HG03571 (cell line): ENCODE measurements around the gene TBC1D24.
"Not testable (repeated sequence)": the region's sequence is repeated elsewhere in the genome, so short reads cannot be mapped to it uniquely, and the experiment has no call there.

Experiments used
- ATAC-seq: cut with Tn5 transposase; IDR thresholded peaks from one replicate; pipeline ENCODE4 v1.9.1; 2021; ENCODE audit not compliant: unreplicated experiment

TBC1D24 gene

DNA sequence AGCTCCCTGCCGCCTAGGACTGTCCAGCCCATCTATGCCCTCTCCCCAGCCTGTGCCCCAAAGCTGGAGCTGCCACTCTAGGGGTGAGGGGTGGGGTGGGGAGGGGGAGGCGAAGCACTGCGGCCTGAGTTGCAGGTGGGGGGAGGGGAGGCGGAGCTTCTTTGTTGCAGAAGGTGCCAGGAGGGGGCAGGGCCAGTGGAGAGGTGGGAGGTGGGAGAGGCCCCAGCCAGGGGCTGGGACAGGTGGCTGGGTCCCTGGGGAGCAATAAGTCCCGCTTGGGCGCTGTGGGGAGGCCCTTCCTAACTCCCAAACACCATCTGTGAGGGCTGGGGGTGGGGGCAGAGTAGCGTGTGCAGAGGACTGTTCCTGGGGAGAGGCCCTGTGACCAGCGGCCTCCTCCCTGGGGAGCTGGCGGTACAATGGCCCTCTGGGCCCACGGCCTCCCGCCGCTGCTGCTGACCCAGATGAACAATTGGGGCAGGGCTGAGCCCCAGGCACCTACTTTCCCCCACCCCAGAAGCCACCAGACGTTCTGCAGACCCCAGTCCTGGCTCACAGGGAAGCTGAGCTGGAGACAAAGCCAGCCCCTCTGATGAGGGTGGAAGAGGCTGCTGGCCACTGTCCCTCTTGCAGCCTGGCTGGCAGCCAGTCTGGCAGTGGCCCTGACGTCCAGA is 6.1 kb upstream of the TBC1D24 start:
- ATAC-seq: no peak

DNA sequence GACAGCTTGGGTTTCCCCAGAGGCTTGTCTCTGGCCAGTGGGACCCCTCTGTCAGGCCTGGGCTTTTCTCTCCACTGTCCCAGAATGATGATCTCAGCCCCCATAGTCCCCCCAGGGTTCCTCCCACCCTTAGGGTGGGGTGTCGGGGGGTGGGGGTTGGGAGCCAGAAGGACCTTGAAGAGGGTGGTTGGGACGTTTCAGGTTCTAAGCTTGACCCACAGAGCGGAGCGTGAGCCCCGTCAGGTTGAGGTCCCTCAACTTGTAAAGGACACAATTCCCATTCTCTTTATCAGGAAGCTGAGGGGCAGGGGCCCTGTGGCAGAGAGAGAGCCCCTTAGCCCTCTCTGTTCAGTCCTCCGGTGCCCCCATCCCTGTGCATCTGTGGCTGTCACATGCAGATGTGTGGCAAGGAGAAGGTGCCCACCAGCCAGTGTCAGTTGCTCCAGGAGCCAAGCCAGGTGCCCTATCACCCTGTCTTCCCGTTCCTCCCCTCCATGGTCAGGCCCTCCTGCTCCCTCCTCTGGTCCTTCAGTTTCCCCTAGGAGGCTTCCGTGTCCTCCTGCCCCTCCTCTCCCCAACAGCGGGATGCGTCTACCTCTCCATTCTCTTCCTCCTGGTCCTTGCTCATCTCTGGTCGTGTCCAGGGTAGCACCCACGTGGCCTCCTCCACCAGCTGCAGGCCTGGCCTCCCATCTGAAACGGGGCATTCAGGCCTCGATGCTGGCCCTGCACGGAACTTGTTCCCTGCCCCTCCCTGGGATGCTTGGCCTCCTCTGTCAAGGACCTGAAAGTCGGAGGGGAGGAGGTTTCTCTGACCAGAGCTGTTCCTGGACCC is 5.3 kb upstream of the TBC1D24 start:
- no peak for ATAC-seq

DNA sequence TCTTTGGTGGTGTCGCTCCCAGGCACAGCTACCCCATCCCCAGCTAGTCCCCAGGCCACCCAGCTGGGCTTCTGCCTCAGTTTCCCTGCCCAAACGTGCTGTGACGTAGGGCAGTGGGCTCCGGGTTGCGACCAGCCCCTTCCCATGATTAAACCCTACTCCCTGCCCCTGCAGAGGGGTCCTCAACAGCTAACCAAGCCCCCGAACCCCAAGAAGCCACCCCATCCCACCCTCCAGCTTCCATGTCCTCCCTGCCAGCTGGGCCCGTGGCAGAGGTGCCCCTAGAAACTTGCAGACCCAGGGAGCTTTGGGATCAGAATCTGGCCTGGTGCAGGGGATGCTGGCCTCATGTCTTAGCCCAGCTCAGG is 4.7 kb upstream of the TBC1D24 start:
- no peak for ATAC-seq

DNA sequence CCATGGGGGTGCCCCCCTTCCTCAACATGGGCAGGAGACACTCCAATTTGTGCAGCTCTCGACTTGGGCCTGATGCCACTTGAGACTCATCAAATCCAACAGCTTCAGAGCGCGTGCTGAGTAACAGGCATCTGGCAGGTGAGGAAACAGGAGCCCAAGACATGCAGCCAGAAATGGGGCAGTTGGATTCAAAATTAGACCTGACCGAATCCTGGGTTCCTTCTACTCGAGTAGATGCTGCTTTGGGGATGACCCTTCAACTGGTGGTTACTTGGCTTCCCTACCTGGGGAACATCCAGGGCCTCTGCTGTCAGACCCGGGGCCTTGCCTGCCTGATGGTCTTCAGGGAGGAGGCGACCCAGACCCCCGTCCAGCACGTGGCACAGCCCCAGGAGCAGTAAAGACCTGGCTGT is 4.3 kb upstream of the TBC1D24 start:
- ATAC-seq: no peak

DNA sequence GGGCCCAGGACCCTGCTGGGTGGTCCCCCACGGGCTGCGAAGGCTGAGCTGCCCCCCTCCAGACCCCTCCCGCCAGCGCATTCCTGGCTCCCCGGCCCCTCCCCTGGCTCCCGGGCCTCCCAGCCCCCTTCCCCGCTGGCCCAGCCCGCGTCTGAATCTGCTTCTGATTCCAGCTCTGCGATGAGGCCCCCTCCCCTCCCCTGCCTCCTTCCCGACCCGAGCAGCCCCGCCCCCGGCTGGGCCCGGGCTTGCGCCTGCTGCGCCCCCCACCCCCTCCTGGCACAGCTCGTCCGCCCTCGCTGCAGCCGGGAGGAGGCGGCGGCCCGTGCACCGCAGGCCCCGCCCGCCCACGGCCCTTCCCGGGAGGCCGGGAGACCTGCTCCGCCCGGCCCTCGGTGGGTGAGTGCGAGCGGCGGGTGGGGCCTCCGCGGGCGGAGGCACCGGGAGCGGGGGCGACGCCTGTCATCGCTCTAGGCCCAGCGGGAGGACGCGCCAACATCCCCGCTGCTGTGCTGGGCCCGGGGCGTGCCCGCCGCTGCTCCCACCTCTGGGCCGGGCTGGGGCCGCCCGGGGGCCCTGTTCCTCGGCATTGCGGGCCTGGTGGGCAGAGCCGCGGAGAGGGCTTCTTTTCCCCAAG is 3.8 kb upstream of the TBC1D24 start, which contains the start of gene NTN3:
Gene NTN3 (plus strand): TSS at position 282 of the 637 bp plus-strand sequence. CDS start 405 bp downstream, outside the sequence.
- ATAC-seq: no peak

DNA sequence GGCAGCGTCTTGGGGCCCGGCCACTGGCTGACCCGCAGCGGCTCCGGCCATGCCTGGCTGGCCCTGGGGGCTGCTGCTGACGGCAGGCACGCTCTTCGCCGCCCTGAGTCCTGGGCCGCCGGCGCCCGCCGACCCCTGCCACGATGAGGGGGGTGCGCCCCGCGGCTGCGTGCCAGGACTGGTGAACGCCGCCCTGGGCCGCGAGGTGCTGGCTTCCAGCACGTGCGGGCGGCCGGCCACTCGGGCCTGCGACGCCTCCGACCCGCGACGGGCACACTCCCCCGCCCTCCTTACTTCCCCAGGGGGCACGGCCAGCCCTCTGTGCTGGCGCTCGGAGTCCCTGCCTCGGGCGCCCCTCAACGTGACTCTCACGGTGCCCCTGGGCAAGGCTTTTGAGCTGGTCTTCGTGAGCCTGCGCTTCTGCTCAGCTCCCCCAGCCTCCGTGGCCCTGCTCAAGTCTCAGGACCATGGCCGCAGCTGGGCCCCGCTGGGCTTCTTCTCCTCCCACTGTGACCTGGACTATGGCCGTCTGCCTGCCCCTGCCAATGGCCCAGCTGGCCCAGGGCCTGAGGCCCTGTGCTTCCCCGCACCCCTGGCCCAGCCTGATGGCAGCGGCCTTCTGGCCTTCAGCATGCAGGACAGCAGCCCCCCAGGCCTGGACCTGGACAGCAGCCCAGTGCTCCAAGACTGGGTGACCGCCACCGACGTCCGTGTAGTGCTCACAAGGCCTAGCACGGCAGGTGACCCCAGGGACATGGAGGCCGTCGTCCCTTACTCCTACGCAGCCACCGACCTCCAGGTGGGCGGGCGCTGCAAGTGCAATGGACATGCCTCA is 3.1 kb upstream of the TBC1D24 start:
- no peak for ATAC-seq

DNA sequence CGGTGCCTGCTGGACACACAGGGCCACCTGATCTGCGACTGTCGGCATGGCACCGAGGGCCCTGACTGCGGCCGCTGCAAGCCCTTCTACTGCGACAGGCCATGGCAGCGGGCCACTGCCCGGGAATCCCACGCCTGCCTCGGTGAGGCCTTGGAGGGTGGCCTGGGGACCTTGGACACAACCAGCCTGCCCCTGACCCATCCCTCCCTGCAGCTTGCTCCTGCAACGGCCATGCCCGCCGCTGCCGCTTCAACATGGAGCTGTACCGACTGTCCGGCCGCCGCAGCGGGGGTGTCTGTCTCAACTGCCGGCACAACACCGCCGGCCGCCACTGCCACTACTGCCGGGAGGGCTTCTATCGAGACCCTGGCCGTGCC is 2.5 kb upstream of the TBC1D24 start:
- no peak for ATAC-seq

DNA sequence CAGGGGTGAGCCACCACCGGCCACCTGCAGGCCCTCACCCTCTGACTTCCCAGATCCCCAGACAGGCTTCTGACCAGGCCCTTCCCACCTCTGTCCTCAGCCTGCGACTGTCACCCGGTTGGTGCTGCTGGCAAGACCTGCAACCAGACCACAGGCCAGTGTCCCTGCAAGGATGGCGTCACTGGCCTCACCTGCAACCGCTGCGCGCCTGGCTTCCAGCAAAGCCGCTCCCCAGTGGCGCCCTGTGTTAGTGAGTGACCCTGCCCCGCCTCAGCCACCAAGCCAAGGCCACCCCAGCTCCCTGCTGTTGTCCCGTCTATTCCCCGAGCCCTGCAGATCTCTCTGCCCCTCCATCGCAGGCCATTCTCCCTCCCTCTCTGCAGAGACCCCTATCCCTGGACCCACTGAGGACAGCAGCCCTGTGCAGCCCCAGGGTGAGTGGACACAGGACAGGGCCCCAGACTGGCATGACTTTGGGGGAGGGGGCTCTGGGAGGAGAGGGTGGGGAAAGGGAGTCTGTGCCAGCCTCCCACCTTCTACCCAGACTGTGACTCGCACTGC is 2.0 kb upstream of the TBC1D24 start:
- no peak for ATAC-seq

DNA sequence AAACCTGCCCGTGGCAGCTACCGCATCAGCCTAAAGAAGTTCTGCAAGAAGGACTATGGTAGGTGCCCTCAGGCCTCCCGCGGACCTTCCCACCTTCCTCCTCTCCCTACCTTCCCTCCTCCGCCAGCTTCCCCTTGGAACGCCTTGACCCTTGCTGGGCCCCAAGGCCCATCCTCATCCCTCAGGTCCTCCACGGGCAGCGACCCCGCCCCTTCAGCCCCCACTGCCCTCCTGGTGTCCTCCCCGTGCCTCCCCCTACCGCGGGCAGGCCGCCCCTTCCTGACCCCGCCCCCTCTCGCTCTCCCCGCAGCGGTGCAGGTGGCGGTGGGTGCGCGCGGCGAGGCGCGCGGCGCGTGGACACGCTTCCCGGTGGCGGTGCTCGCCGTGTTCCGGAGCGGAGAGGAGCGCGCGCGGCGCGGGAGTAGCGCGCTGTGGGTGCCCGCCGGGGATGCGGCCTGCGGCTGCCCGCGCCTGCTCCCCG is 1.4 kb upstream of the TBC1D24 start:
- ATAC-seq: no peak

DNA sequence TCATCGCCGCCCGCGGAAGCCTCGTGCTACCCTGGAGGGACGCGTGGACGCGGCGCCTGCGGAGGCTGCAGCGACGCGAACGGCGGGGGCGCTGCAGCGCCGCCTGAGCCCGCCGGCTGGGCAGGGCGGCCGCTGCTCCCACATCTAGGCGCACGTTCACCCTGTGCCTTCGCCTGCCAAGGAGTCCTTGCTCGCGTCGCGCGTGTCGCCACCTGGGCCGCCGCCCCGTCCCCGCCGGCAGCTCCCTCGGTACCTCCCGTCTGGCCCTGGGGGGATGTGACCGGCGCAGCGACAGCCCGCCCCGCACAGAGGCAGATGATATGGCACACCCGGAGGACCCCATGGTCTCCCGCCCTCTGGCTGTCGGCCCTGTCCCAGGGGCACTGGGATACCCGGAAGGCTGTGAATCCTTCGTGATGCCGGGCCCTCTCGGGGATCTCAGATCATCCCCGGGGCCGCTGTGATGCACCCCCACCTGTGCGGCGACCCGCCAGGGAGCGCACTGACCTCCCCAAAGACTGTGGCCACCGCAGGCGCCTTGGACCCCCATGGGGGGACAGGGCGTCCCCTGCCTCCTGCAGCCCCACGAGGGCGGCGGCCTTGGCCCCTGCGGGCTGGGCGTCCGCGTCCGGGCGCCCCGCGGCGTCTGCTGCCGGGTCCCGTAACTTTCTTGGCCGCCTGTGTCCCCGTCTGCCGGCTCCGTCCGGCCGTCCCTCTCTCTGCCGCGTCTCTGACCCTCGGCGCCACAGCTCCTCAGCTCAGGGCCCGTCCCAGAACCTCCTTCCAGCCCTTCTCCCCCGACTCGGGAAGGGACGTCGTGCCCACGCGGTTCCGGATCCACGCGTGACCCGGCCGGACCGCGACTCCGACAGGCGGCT is 689 bp upstream of the TBC1D24 start:
- ATAC-seq: peak; percentile 22

DNA sequence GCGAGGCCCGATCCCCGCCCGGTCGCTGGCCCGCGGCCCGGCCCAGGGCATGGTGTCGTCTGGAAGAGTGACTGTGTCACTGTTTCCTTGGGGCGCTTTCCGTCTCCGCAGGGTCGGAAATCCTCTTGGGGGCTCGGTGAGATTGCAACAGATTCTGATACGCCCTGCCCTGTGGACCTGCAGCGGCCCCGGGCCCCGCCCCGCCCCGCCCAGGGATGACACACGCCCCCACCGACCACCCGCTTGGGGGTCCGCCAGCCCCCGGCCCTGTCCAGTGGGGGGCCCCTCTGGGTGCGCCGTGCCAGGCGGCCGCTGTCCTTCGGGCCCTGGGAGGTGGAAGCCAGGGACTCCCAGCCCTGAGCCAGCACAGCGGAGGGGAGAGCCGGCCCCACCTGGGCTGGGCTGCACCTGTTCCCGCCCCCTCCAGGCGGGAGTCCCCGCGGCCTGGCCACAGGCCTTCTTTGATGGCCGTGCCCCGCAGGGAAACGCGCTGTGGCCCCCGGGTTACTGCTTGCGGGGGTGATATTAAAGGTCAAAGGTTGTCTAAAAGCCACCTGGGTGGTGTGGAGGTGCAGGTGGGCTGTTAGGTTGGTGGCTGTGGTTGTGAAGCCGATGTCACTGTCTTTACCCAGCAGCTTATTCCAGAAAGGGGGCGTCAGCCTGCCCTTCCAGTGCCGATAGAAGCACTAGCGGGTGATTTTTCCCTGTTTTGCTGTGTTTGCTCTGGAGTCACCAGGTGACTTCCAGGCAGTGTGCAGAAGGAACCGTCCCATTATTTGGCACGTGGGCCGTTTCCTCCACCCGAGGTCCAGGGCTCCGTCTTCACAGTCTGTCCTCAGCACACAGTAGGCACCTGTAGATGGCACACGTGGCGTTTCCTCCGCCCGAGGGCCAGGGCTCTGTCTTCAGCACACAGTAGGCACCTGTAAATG is 752 bp downstream of the TBC1D24 start:
- no peak for ATAC-seq

DNA sequence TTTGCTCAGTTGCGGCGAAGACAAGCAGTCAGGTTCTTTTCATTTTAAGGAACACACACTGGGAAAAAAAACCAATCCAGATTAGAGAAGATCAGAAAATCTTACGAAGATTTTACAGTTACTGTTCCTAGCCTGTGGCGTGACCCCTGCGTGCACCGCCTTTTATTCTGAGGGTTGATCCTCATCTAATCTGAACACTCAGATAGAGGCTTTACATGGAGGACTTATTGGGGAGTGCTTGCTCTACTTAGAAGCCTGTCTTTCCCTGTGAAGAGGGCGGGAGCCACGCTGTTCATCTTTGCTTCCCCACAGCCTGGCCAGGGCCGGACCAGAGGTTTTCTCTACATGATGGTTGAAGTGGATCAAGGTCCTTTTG is 1.4 kb downstream of the TBC1D24 start:
- ATAC-seq: no peak

DNA sequence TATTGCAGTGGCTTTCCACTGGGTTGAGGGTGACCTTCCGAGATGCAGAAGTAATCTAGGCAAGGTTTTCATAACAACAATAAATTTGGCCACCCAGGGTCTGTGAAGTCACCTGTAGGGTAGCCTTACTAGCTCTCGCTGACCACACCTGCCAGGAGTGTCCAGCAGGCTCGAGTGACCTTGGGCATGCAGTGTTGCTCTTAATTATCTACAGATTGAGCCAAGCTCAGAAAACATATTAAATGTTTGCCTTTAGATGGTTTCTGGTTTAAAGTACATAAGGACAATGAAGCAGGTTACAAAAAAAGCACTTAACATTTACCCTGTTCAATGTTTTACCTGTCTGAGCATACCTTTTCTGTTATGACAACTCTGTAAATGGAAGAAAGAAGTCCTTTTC is 1.8 kb downstream of the TBC1D24 start:
- ATAC-seq: no peak

DNA sequence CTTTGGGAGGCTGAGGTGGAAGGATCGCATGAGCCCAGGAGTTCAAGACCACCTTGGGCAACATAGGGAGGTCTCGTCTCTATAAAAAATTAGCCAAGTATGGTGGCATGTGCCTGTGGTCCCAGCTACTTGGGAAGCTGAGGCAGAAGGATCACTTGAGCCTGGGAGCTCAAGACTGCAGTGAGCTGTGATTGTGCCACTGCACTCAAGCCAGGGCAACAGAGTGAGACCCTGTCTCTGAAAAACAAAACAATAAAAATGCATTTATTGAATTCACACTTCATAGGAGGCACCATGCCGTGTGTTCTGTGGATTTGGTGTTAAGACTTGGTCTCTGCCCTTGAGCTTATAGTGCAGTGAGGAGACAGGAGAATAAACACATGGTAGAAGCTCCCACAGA is 2.4 kb downstream of the TBC1D24 start:
- no peak for ATAC-seq

DNA sequence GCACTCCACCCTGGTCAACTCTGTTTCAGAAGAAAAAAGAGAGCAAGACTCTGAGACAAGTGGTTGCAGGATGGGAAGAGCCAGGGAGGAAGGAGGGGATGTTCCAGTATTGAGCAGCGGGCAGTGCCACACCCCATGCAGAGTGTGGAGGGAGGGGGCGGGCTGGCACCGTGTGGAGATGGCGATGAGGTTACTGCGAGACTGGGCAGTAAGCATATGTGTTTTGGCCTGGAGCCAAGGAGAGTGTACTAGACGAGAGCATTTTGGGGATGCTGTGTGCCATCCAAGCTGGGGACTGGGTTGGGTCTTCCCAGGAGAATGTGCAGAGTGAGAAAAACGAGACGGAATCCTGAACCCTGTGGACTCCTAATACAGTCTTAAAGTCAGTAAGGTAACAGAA is 3.4 kb downstream of the TBC1D24 start:
- ATAC-seq: no peak

DNA sequence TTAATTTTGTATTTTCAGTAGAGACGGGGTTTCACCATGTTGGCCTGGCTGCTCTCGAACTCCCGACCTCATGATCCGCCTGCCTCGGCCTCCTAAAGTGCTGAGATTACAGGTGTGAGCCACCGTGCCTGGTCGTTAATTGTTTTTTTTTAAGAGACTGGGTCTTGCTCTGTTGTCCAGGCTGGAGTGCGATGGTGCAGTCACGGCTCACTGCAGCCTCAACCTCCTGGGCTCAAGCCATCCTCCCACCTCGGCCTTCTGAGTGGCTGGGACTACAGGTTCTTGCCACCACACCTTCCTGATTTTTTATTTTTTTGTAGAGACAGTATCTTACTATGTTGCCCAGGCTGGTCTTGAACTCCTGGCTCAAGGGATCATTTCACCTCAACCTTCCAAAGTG is 5.1 kb downstream of the TBC1D24 start:
- ATAC-seq: not testable (repeated sequence)

DNA sequence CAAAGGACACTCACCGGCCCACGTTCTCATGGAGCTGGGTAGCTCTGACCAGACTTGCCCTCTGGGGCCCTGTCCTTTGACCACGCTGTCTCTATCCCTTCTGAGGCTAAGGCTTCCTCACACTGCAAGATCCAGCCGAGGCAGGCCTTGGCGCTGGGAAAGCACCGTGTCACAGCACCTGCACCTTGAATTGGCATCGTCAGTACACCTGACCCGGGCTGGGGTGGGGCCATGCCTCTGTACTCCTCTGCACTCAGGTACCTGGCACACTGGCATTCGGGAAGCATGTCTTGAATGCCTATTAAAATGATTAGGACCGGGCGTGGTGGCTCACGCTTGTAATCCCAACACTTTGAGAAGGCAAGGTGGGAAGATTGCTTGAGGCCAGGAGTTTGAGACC is 6.0 kb downstream of the TBC1D24 start:
- ATAC-seq: no peak

DNA sequence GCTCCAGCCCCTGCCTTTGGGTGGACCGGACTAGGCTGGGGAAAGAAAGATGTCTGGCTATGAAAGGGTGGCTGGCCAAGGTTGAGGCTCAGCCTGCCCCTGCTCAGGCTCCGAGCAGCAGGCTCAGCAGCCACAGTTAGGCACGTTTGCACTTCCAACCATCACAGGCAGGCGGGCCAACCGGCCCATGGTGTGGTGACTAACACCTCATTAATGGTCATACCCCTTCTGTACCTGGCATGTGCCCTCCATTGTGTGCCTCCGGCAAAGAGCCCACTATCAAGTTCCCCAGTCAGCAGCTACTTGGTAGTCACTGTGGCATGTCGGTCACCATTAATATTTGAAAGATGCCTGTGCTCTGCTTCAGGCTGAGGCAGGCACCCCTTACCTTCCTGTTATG is 6.7 kb downstream of the TBC1D24 start:
- no peak for ATAC-seq

DNA sequence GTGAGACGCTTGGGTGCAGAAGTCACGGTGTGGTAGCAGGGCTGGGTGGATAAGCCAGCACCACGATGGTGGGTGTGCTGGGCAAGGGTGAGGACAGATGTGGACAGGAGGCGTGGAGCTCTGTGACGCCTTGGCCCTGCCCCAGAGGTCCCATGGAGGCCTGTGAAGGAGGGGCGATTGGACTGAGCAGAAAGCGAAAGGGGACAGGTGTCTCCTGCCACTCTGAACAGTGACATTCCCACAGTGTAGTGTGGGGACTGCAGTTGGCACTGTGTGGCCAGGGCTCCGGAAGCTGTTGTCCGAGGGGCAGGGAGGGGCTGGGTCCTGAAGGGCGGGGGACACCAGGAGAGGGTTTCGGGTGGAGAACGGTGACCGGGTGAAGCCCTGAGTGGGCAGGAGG is 7.3 kb downstream of the TBC1D24 start:
- ATAC-seq: no peak
